GM12872 (cell line): ENCODE data around the gene ADGRL3.

Experiments
- TF ChIP-seq, protein P1 (sequence below): IDR thresholded peaks from 3 replicates; pipeline ENCODE4 v1.5.1; 2011; ENCODE audit warnings: low read depth, mild to moderate bottlenecking, low read length, moderate library complexity; ENCODE audit not compliant: insufficient read depth

The ADGRL3 gene

GRCh38 chr4:61224573-61224972 is 24.4 kb downstream of the ADGRL3 start:
- TF ChIP-seq, protein P1, sequence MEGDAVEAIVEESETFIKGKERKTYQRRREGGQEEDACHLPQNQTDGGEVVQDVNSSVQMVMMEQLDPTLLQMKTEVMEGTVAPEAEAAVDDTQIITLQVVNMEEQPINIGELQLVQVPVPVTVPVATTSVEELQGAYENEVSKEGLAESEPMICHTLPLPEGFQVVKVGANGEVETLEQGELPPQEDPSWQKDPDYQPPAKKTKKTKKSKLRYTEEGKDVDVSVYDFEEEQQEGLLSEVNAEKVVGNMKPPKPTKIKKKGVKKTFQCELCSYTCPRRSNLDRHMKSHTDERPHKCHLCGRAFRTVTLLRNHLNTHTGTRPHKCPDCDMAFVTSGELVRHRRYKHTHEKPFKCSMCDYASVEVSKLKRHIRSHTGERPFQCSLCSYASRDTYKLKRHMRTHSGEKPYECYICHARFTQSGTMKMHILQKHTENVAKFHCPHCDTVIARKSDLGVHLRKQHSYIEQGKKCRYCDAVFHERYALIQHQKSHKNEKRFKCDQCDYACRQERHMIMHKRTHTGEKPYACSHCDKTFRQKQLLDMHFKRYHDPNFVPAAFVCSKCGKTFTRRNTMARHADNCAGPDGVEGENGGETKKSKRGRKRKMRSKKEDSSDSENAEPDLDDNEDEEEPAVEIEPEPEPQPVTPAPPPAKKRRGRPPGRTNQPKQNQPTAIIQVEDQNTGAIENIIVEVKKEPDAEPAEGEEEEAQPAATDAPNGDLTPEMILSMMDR, result no peak

DNA sequence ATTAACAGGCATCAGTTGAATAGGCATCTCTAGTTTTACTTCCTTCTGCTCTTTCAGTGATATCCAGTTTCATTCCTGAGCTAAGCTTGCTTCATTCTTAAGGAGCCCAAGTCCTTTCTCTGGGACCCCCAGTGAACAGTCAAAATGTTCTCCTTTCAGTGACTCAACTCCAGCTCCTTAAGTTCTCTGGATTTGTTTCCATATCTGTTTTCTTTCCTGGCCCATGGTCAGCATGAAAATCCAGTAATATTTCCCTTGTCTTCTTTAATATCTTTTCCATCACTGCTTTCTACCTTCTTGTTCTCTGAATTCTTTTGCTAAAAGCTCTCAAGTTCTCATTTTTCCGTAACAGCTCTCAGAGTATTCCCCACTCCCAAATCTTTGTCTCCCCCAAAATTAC is 25.5 kb downstream of the ADGRL3 start:
- TF ChIP-seq, protein P1, result no peak

DNA sequence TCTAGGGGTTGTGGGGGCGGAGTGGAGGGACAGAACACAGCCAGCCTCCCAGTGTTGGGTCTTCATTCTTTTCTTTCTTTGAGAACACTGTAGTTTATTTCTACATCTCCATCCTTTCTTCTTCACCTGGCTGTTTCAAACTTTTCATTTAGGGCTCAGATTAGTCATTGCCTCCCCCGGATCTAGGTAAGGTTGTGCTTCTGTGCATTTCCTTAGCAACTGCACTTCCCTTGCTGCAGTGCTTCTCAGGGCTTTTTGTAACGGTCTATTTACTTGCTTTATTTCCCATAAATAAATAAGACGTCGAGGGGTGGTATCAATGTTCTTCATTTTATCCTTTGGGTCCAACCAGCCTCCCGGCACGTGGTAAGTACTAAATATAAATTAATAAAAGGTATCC is 31.3 kb downstream of the ADGRL3 start:
- TF ChIP-seq, protein P1, result no peak

- TF ChIP-seq, protein P1, result no peak
These were observed 39.1 kb downstream of the ADGRL3 start for GRCh38 chr4:61239250-61239649.

- TF ChIP-seq, protein P1, result no peak
These were observed 43.8 kb downstream of the ADGRL3 start for GRCh38 chr4:61243962-61244361.

GRCh38 chr4:61245069-61245714 is 45.1 kb downstream of the ADGRL3 start:
- TF ChIP-seq, protein P1, result no peak

- TF ChIP-seq, protein P1, result no peak
These were observed 45.9 kb downstream of the ADGRL3 start for GRCh38 chr4:61246034-61246433.
